Adipose tissue (tissue), 3 donors: Measurements from ENCODE around the gene BNIP5. TPM values are rescaled to one million over a fixed set of nuclear protein-coding genes. Genes with fewer than 3 reads are reported as not detected.

Source experiments
- H3K27ac ChIP-seq: one replicate; pipeline ENCODE4 v1.5.1; 2013; ENCODE audit warnings: low read depth, low read length
- WGBS, 3 donors: extraction: QIAGEN DNeasy Blood & Tissue Kit; methylation state at CpG; one replicate each; pipeline ENCODE4 v1.1.7; 2013; 5-methylcytosine and 5-hydroxymethylcytosine counted together
- polyA plus RNA-seq, 3 donors: library from polyadenylated mRNA; stranded (reverse); fragments of 200-250 nt; gene quantifications; one replicate each; pipeline ENCODE4 v1.2.3, GENCODE V29; 2013
- donor health status: healthy with polysubstance abuse.
- donor health status: Bipolar disorder and iron deficiency.
- donor health status: healthy.

The BNIP5 gene
- polyA plus RNA-seq, 3 donors = 0.07 to 0.51 TPM; not detected in 1

DNA sequence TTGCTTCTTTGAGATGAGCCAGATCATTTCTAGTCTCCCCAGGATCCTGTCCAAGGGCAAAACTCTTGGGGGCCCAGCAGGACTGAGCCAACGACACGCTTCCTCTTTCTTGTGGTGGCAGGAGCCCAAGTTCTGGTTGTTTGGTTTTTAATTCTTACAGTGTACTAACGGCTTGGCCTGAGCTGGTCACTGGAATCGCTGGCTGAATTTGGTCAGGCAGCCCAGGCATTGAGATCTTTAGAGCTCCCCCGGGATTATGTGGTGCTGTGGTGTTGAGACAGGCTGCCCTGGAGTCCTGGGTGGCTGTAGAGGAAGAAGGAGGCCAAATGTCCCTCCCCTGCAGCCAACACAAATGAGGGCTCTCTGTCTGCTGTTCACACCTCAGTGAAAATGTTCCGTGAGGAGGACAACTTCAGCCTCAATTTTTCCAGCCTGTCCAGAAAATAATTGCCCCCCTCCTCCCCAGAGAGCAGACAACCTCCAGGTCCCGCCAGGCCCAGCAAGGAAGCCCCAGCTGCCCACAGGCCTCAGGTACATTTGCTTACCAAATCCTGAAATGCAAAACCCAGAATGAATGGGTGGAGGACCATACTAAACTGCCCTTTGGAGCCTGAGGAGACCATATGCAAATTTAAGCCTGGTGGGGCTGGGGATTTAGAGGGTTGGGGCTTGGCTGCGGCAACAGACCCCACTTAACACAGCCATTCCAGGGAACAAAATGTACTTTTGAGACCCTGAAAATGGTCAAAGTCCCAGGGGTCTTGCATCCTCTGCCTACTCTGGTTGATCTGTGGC lies 23.6 kb downstream of the BNIP5 start:
- WGBS, 3 donors = 39 to 72% (median 48%) methylated on average over 8 of the region's 8 CpGs
- H3K27ac ChIP-seq = no peak overlapping the region

DNA sequence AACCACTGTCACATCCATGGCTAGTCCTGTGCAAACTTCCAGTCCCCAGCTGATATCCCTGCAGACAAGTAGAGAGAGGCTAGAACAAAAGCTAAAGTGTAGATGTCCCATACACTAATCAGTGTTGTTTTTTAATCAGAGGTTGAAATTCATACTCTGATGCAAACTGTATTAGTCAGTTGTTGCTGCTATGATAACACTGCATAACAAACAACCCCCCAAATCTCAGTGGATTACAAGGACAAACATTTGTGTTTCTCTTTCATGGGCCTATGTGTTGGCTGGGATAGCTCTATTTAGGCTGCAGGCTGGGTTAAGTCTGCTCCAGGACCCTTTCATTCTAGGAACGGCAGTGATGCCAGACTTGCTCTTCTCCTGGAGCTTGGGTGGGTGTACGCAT lies 26.8 kb downstream of the BNIP5 start:
- no peak overlapping the region for H3K27ac ChIP-seq
- 91 to 98% (median 95%) methylated on average over 2 of the region's 2 CpGs for whole genome bisulfite sequencing, 3 donors

DNA sequence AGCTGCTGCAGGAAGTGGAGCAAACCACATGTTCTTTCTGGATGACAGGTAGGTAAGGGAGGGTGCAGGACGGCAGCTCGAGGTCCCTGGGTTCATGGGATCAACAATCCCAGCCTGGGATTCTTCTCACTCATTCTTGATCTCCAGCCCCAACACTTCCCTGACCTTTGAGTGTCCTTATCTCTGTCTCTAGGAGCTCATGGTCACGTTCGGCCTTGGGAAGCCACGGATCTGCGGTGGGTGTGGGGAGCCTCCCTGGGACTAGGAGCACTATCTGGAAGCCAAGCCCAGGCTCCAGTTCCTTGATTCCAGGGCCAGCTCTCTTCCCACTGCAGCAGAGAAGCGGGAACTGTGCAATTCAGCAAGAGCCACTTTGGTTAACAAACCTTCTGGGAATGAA lies 27.5 kb downstream of the BNIP5 start:
- no peak overlapping the region for H3K27ac ChIP-seq

DNA sequence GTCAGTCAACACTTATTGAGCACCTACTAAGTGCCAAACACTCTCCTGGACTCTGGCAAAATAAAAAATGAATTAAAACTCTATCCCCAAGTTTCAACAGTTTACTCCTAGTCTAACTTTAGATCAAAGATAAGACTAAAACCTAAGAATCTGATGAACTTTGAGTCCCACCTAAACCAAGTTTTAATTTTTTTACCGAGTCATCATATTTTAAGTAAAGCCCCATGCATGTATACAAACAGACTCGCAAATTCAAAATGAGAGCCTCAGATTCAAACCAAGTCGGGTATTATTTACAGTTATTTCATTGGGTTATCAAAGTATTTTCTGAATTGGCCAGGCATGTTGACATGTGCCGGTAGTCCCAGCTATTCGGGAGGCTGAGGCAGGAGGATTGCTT lies 28.2 kb downstream of the BNIP5 start:
- WGBS, 3 donors = 94 to 95% (median 95%) methylated on average over 5 of the region's 5 CpGs
- no peak overlapping the region for H3K27ac ChIP-seq

More for the DNA sequence above, 27.5 kb downstream of the BNIP5 start:
- 27 to 65% (median 62%) methylated on average over 7 of the region's 7 CpGs for WGBS, 3 donors

DNA sequence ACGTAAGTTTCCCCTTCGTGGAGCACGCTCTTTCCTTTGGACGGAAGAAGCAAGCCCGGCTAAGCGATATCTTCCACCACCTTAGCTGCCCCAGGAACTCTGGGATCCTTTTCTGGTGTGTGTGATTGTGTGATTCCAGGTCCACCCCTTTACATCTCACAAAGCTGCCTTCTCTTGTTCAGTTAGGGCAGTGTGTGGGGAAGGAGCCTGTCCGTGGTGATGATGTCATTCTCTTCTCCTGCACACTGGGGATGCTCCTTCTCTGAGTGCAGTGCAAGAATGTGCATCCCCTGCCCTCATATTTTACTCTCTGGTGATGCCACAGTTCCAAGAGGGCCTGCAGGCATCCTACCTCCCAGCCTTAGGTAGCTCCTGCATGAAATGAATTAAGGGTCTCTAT lies 30.3 kb downstream of the BNIP5 start:
- 53 to 73% (median 72%) methylated on average over 7 of the region's 7 CpGs for WGBS, 3 donors
- H3K27ac ChIP-seq = no peak overlapping the region

DNA sequence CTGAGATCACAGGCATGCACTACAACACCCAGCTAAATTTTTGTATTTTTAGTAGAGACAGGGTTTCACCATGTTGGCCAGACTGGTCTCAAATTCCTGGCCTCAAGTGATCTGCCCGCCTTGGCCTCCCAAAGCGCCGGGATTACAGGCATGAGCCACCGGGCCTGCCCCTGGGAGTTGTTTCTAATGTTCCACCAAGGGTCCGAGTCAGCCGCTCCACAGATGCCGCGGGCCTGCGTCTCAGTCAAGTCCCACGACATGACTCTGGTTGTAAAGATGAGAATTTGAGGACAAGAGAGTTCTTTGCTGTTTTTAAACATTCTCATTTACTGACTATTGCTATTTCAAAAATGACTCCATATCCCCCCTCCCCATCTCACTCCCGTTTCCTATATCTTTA lies 30.8 kb downstream of the BNIP5 start:
- WGBS, 3 donors = 87 to 94% (median 92%) methylated on average over 11 of the region's 11 CpGs
- H3K27ac ChIP-seq = no peak overlapping the region

DNA sequence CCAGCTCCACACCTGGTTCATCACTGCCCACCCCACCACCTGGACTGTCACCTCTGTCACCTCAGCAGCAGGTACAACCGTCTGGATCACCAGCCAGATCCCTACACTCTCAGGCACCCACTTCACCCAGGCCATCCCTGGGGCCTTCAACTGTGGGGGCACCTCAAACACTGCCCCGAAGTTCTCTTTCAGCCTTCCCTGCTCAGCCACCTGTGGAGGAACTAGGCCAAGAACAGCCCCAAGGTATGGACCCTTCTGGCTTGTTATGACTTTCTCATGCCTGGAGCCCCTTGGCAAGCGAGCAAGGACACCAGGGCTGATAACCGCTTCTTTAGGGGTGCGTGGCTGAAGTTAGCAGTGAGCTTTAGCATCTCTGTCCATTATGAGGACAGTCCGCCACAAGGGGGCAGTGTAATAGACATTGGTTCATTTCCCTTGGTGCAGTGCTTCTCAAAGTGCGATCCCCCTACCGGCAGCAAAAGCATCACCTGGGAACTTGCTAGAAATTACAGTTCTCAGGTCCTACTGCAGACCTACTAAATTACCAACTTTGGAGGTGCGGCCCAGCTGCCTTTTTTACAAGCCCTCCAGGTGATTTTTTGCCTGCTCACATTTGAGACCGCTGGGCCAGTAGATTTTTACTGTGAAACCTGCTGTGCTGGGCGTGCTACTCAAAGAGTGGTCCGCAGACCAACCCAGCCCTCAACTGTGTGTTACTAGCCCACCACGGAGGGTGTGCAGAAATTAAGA lies 34.3 kb downstream of the BNIP5 start:
- H3K27ac ChIP-seq = no peak overlapping the region
- 30 to 34% (median 34%) methylated on average over 13 of the region's 13 CpGs for WGBS, 3 donors

DNA sequence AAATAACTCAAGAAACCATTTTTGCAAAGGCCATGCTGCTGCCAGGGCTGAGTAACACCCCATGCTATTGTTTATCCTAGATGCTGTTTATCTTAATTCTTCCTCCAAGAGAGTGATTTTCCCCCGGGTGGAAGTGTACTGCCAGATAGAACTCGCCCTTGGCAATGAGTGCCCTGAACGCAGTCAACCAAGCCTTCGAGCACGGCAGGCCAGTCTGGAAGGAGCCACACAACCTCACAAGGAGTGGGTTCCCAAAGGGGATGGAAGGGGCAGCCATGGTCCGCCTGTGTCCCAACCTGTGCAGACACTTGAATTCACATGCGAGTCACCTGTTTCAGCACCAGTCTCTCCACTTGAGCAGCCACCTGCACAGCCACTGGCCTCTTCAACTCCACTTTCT lies 34.9 kb downstream of the BNIP5 start:
- H3K27ac ChIP-seq = no peak overlapping the region

DNA sequence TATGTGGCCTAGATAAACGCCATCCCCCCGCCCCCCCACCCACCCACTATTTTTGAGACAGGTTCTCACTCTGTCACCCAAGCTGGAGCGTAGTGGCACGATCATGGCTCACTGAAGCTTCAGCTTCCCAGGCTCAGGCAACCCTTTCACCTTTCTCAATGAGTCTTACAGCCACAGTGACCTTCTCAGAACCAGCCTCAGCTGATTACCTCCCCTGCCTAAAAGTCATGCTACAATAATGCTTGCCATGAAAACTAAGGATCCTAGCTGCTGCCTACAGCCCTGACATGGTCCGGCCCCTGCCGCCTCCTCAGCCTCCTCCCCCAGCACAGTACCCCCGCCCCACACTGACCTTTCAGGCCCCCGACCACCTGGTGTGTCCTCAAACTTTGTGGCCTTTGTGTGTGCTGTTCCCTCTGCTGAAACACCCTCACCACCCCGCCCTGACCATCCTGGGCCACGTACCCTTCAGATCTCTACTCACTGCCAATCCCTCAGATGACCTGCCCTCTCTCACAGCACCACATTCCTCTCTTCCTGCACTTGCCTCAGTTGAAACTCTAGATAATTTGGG lies 35.5 kb downstream of the BNIP5 start:
- no peak overlapping the region for H3K27ac ChIP-seq
- WGBS, 3 donors = 70 to 86% (median 83%) methylated on average over 10 of the region's 10 CpGs

More for the DNA sequence above, 34.9 kb downstream of the BNIP5 start:
- WGBS, 3 donors = 45 to 61% (median 54%) methylated on average over 7 of the region's 7 CpGs

DNA sequence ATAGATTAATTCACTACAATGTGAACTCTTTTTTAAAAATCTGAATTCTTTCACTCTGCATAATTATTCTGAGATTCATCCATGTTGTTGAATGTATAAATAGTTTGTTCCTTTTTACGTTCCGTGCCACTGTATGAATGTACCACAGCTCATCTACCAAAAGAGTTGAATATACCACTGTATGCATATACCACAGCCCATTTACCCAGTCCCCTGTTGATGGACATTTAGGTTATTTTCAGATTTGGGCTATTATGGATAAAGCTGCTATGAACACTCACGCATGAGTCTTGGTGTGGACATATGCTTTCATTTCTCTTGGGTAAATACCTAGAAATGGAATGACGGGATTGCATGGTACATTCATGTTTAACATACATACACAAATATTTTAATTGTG lies 38.7 kb downstream of the BNIP5 start:
- WGBS, 3 donors = 86 to 93% (median 92%) methylated on average over 4 of the region's 4 CpGs
- H3K27ac ChIP-seq = no peak overlapping the region

DNA sequence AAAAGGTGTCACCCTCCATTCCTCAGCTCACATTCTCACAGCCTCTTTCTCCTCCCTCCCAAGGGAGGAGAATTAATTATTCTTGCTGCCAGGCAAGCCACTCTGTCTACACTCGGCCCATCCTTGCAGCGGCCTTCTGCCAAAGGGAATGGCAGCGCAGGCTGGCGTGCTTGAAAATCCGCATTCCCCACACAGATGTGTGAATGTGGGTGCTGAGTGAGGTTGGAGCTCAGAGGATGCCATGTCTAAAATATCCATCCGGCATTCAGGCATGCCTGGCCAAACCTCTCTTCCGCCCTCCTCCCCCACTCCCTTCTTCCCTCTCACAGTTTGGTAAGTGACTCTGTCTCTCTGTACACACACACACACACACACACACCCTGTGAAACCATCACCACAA lies 39.2 kb downstream of the BNIP5 start:
- WGBS, 3 donors = 85 to 90% (median 89%) methylated on average over 7 of the region's 7 CpGs
- H3K27ac ChIP-seq = no peak overlapping the region

DNA sequence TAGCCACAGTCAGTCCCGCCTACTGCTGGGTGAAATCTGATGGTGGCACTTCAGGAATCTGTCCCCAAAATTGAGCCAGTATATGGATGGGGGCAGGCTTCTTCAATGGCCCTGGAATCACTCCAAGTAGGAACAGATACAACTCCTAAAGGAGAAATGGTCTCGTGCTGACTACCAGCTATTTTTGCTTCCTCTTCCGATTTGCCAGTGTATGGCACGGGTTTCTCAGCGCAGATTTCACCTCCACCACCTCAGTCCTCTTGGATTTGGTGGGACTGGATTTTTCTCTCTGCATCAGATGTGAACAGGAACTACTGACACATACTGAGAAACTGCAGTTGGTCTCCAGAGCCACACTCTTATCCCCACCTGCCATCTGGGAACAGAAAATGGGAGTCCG lies 39.6 kb downstream of the BNIP5 start:
- WGBS, 3 donors = 69 to 83% (median 70%) methylated on average over 6 of the region's 6 CpGs

DNA sequence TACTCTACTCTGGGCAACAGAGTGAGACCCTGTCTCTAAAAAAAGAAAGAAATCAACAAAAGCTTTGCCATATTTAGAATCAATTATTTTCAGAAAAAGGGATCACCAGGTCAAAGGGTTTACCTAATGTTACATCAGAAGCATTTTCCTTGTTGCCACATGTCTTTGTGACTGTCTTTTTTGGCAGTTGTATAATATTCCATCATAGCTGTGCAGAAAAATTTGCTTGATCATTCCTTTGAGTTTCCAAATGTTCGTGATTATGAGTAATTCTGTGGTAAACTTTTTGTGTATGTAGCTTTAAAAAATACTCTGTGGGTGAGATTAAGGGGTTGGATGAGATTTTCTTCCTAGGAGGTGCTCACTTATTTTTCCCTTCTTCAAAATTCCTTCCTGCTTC lies 40.4 kb downstream of the BNIP5 start:
- WGBS, 3 donors = 36 to 58% (median 41%) methylated on average over 1 of the region's 1 CpG
- no peak overlapping the region for H3K27ac ChIP-seq

More for the DNA sequence above, 39.6 kb downstream of the BNIP5 start:
- no peak overlapping the region for H3K27ac ChIP-seq

DNA sequence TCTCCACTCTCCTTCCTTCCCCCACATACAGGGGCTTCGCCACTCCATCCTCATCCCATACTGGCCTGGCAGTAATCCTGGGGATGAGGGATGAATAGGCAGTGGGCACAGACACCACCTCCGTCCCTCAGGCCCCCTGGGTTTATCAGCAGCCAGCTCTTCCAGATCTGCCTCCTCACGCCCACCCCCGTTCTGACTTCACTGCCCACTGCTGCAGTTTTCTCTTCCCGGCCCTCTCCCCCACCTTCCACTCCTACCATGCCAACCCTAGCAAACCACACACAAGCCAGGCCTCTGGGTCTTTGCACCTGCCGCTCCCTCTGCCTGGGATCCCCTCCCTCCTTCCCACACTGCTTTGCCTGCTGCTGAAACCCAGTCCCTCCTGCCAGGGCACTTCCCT lies 44.5 kb downstream of the BNIP5 start:
- WGBS, 3 donors = 70 to 87% (median 84%) methylated on average over 5 to 6 of the region's 6 CpGs

DNA sequence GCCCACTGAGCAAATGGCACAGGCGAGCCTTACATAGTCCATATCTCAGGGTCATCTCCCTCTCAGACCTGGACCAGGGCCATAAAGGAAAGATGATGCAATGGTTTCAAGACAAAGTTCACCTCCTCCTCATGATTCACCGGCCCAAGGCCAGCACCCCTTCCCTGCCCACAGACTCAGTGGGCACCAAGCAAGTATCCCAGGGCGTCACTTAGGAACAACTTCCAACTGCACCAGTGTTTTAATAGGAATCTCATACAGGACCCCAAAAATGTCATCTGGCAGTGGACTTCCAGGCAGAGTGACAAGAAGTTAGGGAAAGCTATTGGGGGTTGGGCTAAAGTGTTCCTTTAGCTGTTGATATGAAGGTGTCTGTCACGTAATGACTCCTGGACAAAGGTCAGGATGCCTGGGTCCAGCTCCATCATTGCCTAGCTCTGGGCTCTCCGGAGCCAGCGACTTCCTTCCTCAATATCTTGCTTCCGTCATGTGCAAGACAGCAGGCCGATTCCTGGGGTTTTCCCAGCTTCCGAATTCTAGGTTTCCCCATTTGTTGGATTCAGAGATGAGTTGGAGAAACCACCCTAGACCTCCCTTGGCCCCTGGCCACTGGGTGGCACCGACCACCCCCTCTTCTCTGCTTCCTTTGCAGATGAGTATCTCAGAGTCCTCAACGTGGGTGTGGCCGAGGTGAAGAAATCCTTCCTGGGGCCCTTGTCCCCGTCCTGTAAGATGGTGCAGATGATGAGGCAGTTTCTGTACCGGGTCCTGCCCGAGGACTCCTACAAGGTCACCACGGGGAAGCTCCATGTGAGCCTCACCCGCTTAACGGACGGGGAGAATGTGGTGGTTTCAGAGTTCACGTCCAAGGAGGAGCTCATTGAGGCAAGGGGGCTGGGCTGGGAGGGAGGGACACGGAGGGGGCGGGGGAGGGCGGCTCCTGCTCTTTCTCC lies 45.7 kb downstream of the BNIP5 start:
- WGBS, 3 donors = 41 to 71% (median 43%) methylated on average over 21 to 23 of the region's 23 CpGs
- no peak overlapping the region for H3K27ac ChIP-seq

More for the DNA sequence above, 44.5 kb downstream of the BNIP5 start:
- H3K27ac ChIP-seq = no peak overlapping the region

DNA sequence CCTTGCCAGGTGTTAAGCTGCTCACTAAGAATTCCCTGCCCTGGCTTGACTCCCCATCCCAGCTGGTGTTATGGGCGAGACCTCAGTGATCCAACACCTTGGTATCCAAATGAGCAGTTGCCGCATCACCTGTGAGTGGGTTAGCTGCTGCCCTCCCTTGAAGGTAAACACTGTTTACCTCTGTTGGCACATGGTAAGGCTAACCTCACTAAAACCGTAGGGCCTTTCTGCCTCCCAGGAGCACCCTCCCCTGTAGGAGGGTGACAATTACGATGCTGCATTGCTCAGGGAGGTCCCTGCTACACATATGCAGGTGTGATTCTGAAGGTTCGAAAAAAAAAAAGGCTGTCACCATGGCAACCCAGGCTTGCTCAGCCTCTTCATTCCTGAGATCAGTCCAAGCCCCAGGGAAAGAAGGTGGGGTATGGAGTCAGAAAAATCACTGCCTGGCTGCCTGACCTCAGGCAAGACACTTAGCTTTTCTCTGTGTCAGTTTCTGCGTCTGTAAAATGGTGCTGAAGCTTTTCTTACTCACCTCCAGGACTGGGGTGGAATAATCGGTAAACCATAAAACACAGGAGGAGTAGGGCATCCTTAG lies 47.3 kb downstream of the BNIP5 start:
- no peak overlapping the region for H3K27ac ChIP-seq

DNA sequence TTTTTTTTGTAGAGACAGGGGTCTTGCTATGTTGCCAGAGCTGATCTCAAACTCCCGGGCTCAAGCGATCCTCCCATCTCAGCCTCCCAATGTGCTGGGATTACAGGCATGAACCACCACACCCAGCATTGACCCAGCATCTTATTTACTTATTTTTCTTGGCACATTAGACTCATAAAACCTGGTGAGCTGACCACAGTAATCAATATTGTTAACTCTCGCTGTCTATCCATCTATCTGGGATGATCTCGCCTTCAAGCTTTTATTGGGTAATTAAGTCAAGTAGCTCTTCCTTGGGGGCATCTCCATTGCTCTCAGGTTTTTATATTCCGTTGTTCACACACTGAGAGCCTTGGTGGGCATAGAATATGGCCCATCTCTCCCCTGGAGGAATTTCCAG lies 49.8 kb downstream of the BNIP5 start:
- 69 to 73% (median 72%) methylated on average over 5 of the region's 5 CpGs for WGBS, 3 donors
- H3K27ac ChIP-seq = no peak overlapping the region

More for the DNA sequence above, 47.3 kb downstream of the BNIP5 start:
- 72 to 81% (median 78%) methylated on average over 7 of the region's 7 CpGs for WGBS, 3 donors

DNA sequence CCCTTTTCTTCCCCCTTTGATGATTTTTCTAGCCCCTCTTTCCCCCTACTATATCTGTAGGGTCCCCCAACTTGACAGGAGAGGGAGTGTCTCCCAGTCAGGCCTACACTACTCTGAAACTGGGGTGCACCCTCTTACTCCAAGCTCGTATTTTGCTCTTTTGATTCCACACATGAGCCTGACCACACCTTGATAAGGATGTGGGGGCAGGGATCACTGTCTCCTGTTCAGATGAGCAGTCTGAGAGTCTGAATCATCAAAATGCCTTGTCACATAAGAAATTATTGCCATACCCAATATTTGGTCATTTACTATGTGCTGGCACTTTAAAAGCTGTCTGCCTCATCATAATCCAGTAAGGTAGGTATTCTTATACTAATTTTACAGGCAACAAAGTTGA lies 50.9 kb downstream of the BNIP5 start:
- H3K27ac ChIP-seq = no peak overlapping the region
- 75 to 96% (median 79%) methylated on average over 1 of the region's 1 CpG for WGBS, 3 donors
